GM06990 (cell line): Measurements from ENCODE around the gene GAD1.

Experiments
- DNase-seq: peaks from one replicate; pipeline ENCODE4 v3.0.0-alpha.2; 2011; ENCODE audit not compliant: insufficient read length; ENCODE audit errors: extremely low read depth
- H3K27me3 ChIP-seq: replicated peaks from 2 replicates; pipeline ENCODE4 v1.6.0; 2011; ENCODE audit warnings: low read length; ENCODE audit not compliant: control insufficient read depth, insufficient read depth
- H3K36me3 ChIP-seq: 2 replicates; pipeline ENCODE4 v1.5.1; 2011; ENCODE audit warnings: low read length; ENCODE audit not compliant: control insufficient read depth, insufficient read depth
- H3K4me3 ChIP-seq: replicated peaks from 2 replicates; pipeline ENCODE4 v1.5.1; 2011; ENCODE audit warnings: low read depth, mild to moderate bottlenecking, control low read depth, low read length
- TF ChIP-seq, protein P1 (sequence below): IDR thresholded peaks from 2 replicates; pipeline ENCODE4 v1.5.1; 2011; ENCODE audit warnings: low read length, control low read depth, mild to moderate bottlenecking, inconsistent platforms; ENCODE audit not compliant: insufficient read depth, poor library complexity, severe bottlenecking

The GAD1 gene

DNA sequence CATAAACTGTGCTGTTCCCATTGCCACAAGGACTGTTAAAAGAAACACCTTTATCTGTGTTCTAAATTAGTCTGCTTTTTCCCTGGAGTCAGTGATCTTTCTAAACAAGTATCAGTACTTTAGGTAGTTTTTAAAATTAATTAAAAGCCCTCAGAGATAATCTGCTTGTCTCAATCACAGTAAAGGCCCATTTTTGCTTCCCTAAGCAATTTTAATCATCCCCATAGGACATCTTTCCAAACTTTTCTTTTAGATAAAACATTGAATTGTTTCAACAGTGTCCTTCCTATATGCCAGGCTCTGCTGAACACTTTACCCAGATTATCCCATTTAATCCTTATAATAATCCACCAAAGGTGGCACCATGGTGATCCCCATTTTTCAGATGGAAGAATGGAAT is 42.6 kb upstream of the GAD1 start:
- DNase-seq = no peak
- Histone ChIP-seq H3K36me3 (no peaks in the 10 kb centered on the region), H3K4me3 (no peak overlapping the region), H3K27me3 (peaks cover 6% of the 10 kb centered on the region)
- TF ChIP-seq, protein P1, sequence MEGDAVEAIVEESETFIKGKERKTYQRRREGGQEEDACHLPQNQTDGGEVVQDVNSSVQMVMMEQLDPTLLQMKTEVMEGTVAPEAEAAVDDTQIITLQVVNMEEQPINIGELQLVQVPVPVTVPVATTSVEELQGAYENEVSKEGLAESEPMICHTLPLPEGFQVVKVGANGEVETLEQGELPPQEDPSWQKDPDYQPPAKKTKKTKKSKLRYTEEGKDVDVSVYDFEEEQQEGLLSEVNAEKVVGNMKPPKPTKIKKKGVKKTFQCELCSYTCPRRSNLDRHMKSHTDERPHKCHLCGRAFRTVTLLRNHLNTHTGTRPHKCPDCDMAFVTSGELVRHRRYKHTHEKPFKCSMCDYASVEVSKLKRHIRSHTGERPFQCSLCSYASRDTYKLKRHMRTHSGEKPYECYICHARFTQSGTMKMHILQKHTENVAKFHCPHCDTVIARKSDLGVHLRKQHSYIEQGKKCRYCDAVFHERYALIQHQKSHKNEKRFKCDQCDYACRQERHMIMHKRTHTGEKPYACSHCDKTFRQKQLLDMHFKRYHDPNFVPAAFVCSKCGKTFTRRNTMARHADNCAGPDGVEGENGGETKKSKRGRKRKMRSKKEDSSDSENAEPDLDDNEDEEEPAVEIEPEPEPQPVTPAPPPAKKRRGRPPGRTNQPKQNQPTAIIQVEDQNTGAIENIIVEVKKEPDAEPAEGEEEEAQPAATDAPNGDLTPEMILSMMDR = no peak

DNA sequence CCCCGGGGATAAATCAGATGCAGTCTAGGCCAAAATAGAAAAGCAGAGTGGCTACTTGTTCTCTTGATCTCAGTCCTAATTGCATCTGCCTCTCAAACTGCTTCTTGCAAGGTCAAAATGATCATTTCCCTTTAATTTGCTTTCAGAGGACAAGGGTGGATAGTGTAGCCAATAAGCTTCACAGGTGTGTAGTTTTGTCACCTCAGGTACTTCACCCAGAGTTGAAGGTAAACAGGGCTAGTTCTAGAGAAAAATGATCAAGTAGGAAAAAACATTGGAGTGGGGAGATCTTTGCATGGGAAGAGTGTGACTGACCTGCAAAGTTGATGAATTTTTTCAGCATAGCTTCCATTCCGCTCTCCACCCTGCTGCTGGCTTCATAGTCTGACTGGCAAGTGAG is 37.8 kb upstream of the GAD1 start:
- no peak for DNase-seq
- TF ChIP-seq, protein P1 = no peak
- Histone ChIP-seq H3K36me3 (no peaks in the 10 kb centered on the region), H3K4me3 (no peak overlapping the region), H3K27me3 (peaks cover 2% of the 10 kb centered on the region; the same call in 1 of the 2 replicates)

DNA sequence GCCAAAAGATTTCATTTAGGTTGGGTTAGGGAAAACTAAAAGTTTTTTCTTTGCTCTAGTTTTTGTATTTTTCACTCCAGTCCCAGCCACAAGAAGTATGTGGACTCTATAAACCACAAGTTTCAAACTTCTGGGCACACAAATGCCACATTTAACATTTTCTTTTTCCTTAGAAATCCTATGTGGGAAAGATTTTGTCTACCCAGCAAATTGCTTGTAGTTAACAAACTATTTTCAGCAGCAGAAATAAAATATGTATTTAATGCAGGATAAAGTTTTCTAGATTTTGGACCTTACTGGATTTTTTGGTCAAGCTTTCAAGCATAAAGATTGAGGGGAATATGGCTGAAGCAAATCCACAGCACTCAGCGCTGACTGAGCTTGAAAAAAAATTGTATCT is 37.4 kb upstream of the GAD1 start:
- H3K36me3 ChIP-seq = no peaks in the 10 kb centered on the region
- TF ChIP-seq, protein P1 = no peak
- peaks cover 2% of the 10 kb centered on the region; the same call in 1 of the 2 replicates for H3K27me3 ChIP-seq
- no peak overlapping the region for H3K4me3 ChIP-seq
- no peak for DNase-seq

DNA sequence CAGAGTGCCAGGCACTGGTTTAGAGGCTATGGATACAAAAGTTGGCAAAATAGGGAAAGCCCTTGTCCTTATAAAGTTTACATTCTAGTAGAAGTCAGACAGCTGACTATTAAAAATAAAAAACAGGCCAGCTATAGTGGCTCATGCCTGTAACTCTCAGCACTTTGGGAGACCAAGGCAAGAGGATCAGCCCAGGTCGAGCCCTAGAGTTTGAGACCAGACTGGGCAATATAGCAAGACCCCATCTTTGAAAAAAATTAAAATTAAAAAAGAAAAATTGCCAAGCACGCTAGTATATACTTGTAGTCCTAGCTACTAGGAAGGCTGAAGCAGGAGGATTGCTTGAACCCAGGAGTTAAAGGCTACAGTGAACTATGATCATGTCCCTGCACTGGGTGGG is 34.0 kb upstream of the GAD1 start:
- TF ChIP-seq, protein P1 = no peak
- no peak for DNase-seq
- peaks cover 2% of the 10 kb centered on the region; the same call in 1 of the 2 replicates for H3K27me3 ChIP-seq
- H3K4me3 ChIP-seq = no peak overlapping the region
- no peaks in the 10 kb centered on the region for H3K36me3 ChIP-seq

DNA sequence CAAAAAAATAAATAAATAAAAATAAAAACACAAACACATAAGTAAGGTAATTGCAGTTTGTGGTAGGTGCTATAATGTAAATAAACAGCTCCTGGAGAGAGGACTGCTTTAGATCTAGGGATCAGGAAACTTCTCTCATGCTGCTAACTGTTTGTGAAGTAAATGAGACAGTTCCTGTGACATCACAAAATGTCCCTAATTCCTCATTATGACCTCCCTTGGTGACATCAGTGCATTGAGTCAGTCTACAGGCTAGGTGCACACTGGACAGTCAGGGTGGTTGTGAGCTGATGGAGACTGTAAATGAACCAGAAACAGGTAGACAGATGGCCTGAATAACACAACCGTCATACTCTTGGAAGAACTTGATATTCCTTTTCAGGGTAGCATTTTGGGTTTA is 33.1 kb upstream of the GAD1 start:
- no peak for DNase-seq
- TF ChIP-seq, protein P1 = no peak
- H3K27me3 ChIP-seq = peaks cover 2% of the 10 kb centered on the region; the same call in 1 of the 2 replicates
- H3K4me3 ChIP-seq = no peak overlapping the region
- no peaks in the 10 kb centered on the region for H3K36me3 ChIP-seq

DNA sequence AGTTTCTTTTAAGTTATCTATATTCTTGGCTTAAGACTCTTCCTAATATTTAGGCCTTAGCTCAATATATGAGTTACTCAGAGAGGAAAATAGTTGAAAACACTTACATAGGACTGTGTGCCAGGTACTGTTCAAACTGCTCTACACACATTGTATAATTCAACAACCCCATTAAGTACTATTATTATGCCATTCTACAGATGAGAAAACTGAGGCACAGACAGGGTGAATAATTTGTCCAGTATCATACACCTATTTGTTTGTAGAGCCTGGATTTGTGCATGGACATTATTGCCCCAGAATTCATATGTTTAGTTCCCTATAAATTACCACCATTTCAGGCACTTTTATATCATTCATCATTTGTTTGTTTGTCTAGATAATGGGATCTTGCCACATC is 17.7 kb upstream of the GAD1 start:
- TF ChIP-seq, protein P1 = no peak
- no peaks in the 10 kb centered on the region; the same call in 1 of the 2 replicates for H3K27me3 ChIP-seq
- H3K36me3 ChIP-seq = no peaks in the 10 kb centered on the region
- H3K4me3 ChIP-seq = no peak overlapping the region
- DNase-seq = no peak
